ENCODE results near the gene CTTN.
"Not testable (repeated sequence)": the region's sequence is repeated elsewhere in the genome, so short reads cannot be mapped to it uniquely, and the experiment has no call there.

CTTN gene

GRCh38 chr11:70381872-70382861 is 16.2 kb upstream of the CTTN start:
- DNase-seq (ENCODE audit: low spot score), result peak; percentile 39

- DNase-seq (ENCODE audit: low spot score), result no peak
These were observed 14.4 kb upstream of the CTTN start for GRCh38 chr11:70383664-70384565.

- DNase-seq (ENCODE audit: low spot score), result no peak
These were observed 13.7 kb upstream of the CTTN start for GRCh38 chr11:70384566-70385152.

GRCh38 chr11:70387564-70387963 is 10.8 kb upstream of the CTTN start:
- no peak for DNase-seq (ENCODE audit: low spot score)

GRCh38 chr11:70389201-70389600 is 9.1 kb upstream of the CTTN start:
- DNase-seq (ENCODE audit: low spot score), result no peak

GRCh38 chr11:70390882-70391281 is 7.4 kb upstream of the CTTN start:
- not testable (repeated sequence) for DNase-seq (ENCODE audit: low spot score)

- DNase-seq (ENCODE audit: low spot score), result no peak
These were observed 3.9 kb upstream of the CTTN start for GRCh38 chr11:70394211-70394950.

- DNase-seq (ENCODE audit: low spot score), result peak; percentile 36
These were observed 870 bp upstream of the CTTN start for GRCh38 chr11:70397336-70397982.

GRCh38 chr11:70398834-70399680 is 728 bp downstream of the CTTN start:
- no peak for DNase-seq (ENCODE audit: low spot score)

- peak; percentile 60 for DNase-seq (ENCODE audit: low spot score)
These were observed 1.4 kb downstream of the CTTN start for GRCh38 chr11:70399681-70400112.

- no peak for DNase-seq (ENCODE audit: low spot score)
These were observed 2.3 kb downstream of the CTTN start for GRCh38 chr11:70400643-70401042.

- DNase-seq (ENCODE audit: low spot score), result no peak
These were observed 3.7 kb downstream of the CTTN start for GRCh38 chr11:70402016-70402415.

- DNase-seq (ENCODE audit: low spot score), result no peak
These were observed 4.4 kb downstream of the CTTN start for GRCh38 chr11:70402685-70403084.

- no peak for DNase-seq (ENCODE audit: low spot score)
These were observed 5.9 kb downstream of the CTTN start for GRCh38 chr11:70404244-70404643.

- DNase-seq (ENCODE audit: low spot score), result no peak
These were observed 7.5 kb downstream of the CTTN start for GRCh38 chr11:70405679-70406395.

GRCh38 chr11:70407121-70407520 is 8.8 kb downstream of the CTTN start:
- no peak for DNase-seq (ENCODE audit: low spot score)

GRCh38 chr11:70407814-70408213 is 9.5 kb downstream of the CTTN start:
- no peak for DNase-seq (ENCODE audit: low spot score)

GRCh38 chr11:70408326-70408725 is 10.0 kb downstream of the CTTN start:
- DNase-seq (ENCODE audit: low spot score), result not testable (repeated sequence)

GRCh38 chr11:70409437-70409836 is 11.1 kb downstream of the CTTN start:
- DNase-seq (ENCODE audit: low spot score), result no peak
